Transverse colon (tissue), 4 donors: ENCODE measurements around the gene ADGRA1. TPM values are rescaled to one million over a fixed set of nuclear protein-coding genes. Genes with fewer than 3 reads are reported as not detected.

ENCODE experiments used
- DNase-seq: peaks from one replicate; pipeline ENCODE4 v3.0.0-alpha.2; 2019
- H3K27ac ChIP-seq, 4 donors: fragments of 200-600 bp; sonication (generic); 2 replicates each; pipeline ENCODE4 v1.5.1; 2016 to 2018; ENCODE audit warnings: inconsistent platforms in 4 of 4
- H3K27me3 ChIP-seq: fragments of 200-600 bp; sonication (generic); 2 replicates; pipeline ENCODE4 v1.5.1; 2017; ENCODE audit warnings: inconsistent platforms
- H3K36me3 ChIP-seq, 4 donors: fragments of 200-600 bp; sonication (generic); 2 replicates each; pipeline ENCODE4 v1.5.1; 2017 to 2019; ENCODE audit warnings: inconsistent platforms in 4 of 4
- H3K4me1 ChIP-seq, 4 donors: fragments of 200-600 bp; sonication (generic); 2 replicates each; pipeline ENCODE4 v1.5.1; 2017 to 2020; ENCODE audit warnings: inconsistent platforms in 4 of 4
- H3K4me3 ChIP-seq, 4 donors: fragments of 200-600 bp; sonication (generic); 1 replicate in 1 of 4; 2 replicates in 3 of 4; pipeline versions ENCODE4 v1.5.1 to v1.6.1; 2017 to 2019; ENCODE audit warnings: inconsistent platforms in 4 of 4
- H3K9me3 ChIP-seq, 2 donors: fragments of 200-600 bp; sonication (generic); 2 replicates each; pipeline ENCODE4 v1.5.1; 2017 to 2019; ENCODE audit warnings: inconsistent platforms in 2 of 2
- CTCF ChIP-seq, 5 experiments: fragments of 200-600 bp in 3 of 5; fragments of 450-650 bp in 2 of 5; sonication (generic) in 3 of 5; IDR thresholded peaks; 1 replicate in 2 of 5; 2 replicates in 3 of 5; pipeline ENCODE4 v1.5.1; 2016 to 2017; ENCODE audit warnings: antibody characterized with exemption in 5 of 5, inconsistent platforms in 3 of 5, mild to moderate bottlenecking in 2 of 5, moderate library complexity in 1 of 5
- EP300 ChIP-seq: sonication (generic); formaldehyde crosslinking; IDR thresholded peaks from one replicate; pipeline ENCODE4 v1.6.1; 2017; ENCODE audit warnings: antibody characterized with exemption, low read depth
- POLR2A ChIP-seq: fragments of 450-650 bp; IDR thresholded peaks from one replicate; pipeline ENCODE4 v1.6.1; 2016; ENCODE audit warnings: antibody characterized with exemption, mild to moderate bottlenecking, moderate library complexity
- POLR2AphosphoS5 ChIP-seq, 3 donors: sonication (generic); formaldehyde crosslinking; IDR thresholded peaks; one replicate each; pipeline ENCODE4 v1.6.1; 2016; ENCODE audit warnings: antibody characterized with exemption in 3 of 3
- WGBS, 2 donors: methylation state at CpG; one replicate each; pipeline ENCODE4 v1.1.5; 2018; ENCODE audit warnings: low coverage in 1 of 2; 5-methylcytosine and 5-hydroxymethylcytosine counted together
- in situ Hi-C, 4 donors: fragments of 200-750 bp; cut with MboI; loops; one replicate each; pipeline versions ENCODE4 v1.15.0 to v1.15.1; 2017; ENCODE audit warnings: low sequenced_read_pairs in 3 of 4, low pct_ligation_motif_present in 1 of 4, low pct_unique_long_range_greater_than_20kb in 1 of 4
- intact Hi-C: fragments of 100-400 bp; cut with DNase I; formaldehyde crosslinking; loops from one replicate; pipeline ENCODE4 v1.15.1; 2023; ENCODE audit warnings: low total_unique reads
- total RNA-seq, 4 donors: library from RNA; depleted of rRNA; stranded (reverse); fragments of >200 nt; gene quantifications; one replicate each; pipeline ENCODE4 v1.1.0, GENCODE V29; 2016

ADGRA1 gene
- total RNA-seq, 4 donors from 2014 or later = 0.16 TPM; not detected in 3

GRCh38 chr10:133168617-133169031, 80.9 kb downstream of the ADGRA1 start:
- no peak overlapping the region for H3K27ac ChIP-seq
- no peaks in the 10 kb centered on the region for H3K4me1 ChIP-seq
- intact Hi-C loops = no loop called here
- WGBS, 2 donors = 68% methylated on average over 11 of the region's 14 CpGs; no CpG with 5 or more reads in 1 of the 2 donors
- no peak for TF ChIP-seq CTCF (IDR thresholded peaks at IDR 0.05)
- TF ChIP-seq EP300 = no peak
- no peak for TF ChIP-seq POLR2AphosphoS5 (IDR thresholded peaks at IDR 0.05)
- no peak for TF ChIP-seq POLR2A
- H3K9me3 ChIP-seq = no peaks in the 10 kb centered on the region
- H3K36me3 ChIP-seq = no peaks in the 10 kb centered on the region
- no peak overlapping the region for H3K4me3 ChIP-seq
- in situ Hi-C loops = no loop called here
- DNase-seq = no peak
- peaks cover 10% of the 10 kb centered on the region for H3K27me3 ChIP-seq

- no peak overlapping the region for H3K4me3 ChIP-seq
- H3K9me3 ChIP-seq = no peaks in the 10 kb centered on the region
- H3K27me3 ChIP-seq = peaks cover 6% of the 10 kb centered on the region
- TF ChIP-seq POLR2A = no peak
- no peak for TF ChIP-seq EP300
- TF ChIP-seq CTCF (IDR thresholded peaks at IDR 0.05) = no peak
- TF ChIP-seq POLR2AphosphoS5 (IDR thresholded peaks at IDR 0.05) = no peak
- H3K27ac ChIP-seq = no peak overlapping the region
- in situ Hi-C loops = no loop called here
- no peaks in the 10 kb centered on the region for H3K4me1 ChIP-seq
- H3K36me3 ChIP-seq = no peaks in the 10 kb centered on the region
- 93 to 96% methylated on average over 6 to 27 of the region's 30 CpGs for WGBS, 2 donors
- intact Hi-C loops = no loop called here
- DNase-seq = no peak
These were observed 81.6 kb downstream of the ADGRA1 start for GRCh38 chr10:133169173-133169947.

GRCh38 chr10:133170092-133170491, 82.4 kb downstream of the ADGRA1 start:
- Histone ChIP-seq H3K27ac (no peak overlapping the region), H3K36me3 (no peaks in the 10 kb centered on the region), H3K4me3 (no peak overlapping the region), H3K27me3 (no peaks in the 10 kb centered on the region), H3K9me3 (no peaks in the 10 kb centered on the region), H3K4me1 (no peaks in the 10 kb centered on the region)
- WGBS, 2 donors = 72 to 100% methylated on average over 1 to 17 of the region's 17 CpGs
- intact Hi-C loops = no loop called here
- no peak for TF ChIP-seq EP300
- TF ChIP-seq POLR2A = no peak
- TF ChIP-seq CTCF (IDR thresholded peaks at IDR 0.05) = no peak
- TF ChIP-seq POLR2AphosphoS5 (IDR thresholded peaks at IDR 0.05) = no peak
- in situ Hi-C loops = no loop called here
- no peak for DNase-seq

- H3K27ac ChIP-seq = no peak overlapping the region
- no peaks in the 10 kb centered on the region for H3K4me1 ChIP-seq
- intact Hi-C loops = no loop called here
- H3K4me3 ChIP-seq = no peak overlapping the region
- no peaks in the 10 kb centered on the region for H3K27me3 ChIP-seq
- no peaks in the 10 kb centered on the region for H3K9me3 ChIP-seq
- no peaks in the 10 kb centered on the region for H3K36me3 ChIP-seq
- in situ Hi-C loops = no loop called here
- no peak for DNase-seq
- WGBS, 2 donors = 75 to 89% methylated on average over 5 to 15 of the region's 15 CpGs
- TF ChIP-seq POLR2AphosphoS5 (IDR thresholded peaks at IDR 0.05) (no peak), CTCF (IDR thresholded peaks at IDR 0.05) (no peak), POLR2A (no peak), EP300 (no peak)
These were observed 86.3 kb downstream of the ADGRA1 start for GRCh38 chr10:133173860-133174640.
